HEK293T (cell line): Measurements from ENCODE around the gene PLTP.

Experiments used
- BHLHE40 ChIP-seq: fragments of 450-650 bp; IDR thresholded peaks from 2 replicates; pipeline ENCODE4 v1.6.1; 2016; ENCODE audit warnings: mild to moderate bottlenecking, moderate library complexity, borderline replicate concordance
- ELF4 ChIP-seq: fragments of 450-650 bp; IDR thresholded peaks from 2 replicates; pipeline ENCODE4 v1.6.1; 2017; ENCODE audit warnings: antibody characterized with exemption
- FOXA1 ChIP-seq: fragments of 450-650 bp; IDR thresholded peaks from 2 replicates; pipeline ENCODE4 v1.6.1; 2016; ENCODE audit warnings: mild to moderate bottlenecking
- FOXK2 ChIP-seq: fragments of 450-650 bp; IDR thresholded peaks from 2 replicates; pipeline ENCODE4 v1.6.1; 2016; ENCODE audit warnings: mild to moderate bottlenecking
- FOXM1 ChIP-seq: fragments of 450-650 bp; IDR thresholded peaks from 2 replicates; pipeline ENCODE4 v1.6.1; 2017; ENCODE audit warnings: mild to moderate bottlenecking, borderline replicate concordance
- HDGF ChIP-seq: fragments of 450-650 bp; IDR thresholded peaks from 2 replicates; pipeline ENCODE4 v1.6.1; 2017; ENCODE audit warnings: antibody characterized with exemption, borderline replicate concordance
- LEF1 ChIP-seq: fragments of 450-650 bp; IDR thresholded peaks from 2 replicates; pipeline ENCODE4 v1.6.1; 2017; ENCODE audit warnings: mild to moderate bottlenecking, borderline replicate concordance
- NFRKB ChIP-seq: fragments of 450-650 bp; IDR thresholded peaks from 2 replicates; pipeline ENCODE4 v1.6.1; 2016; ENCODE audit warnings: mild to moderate bottlenecking, moderate library complexity
- PKNOX1 ChIP-seq: fragments of 450-650 bp; IDR thresholded peaks from 2 replicates; pipeline ENCODE4 v1.6.1; 2016
- SP1 ChIP-seq: fragments of 450-650 bp; IDR thresholded peaks from 2 replicates; pipeline ENCODE4 v1.6.1; 2017
- SUZ12 ChIP-seq: fragments of 450-650 bp; IDR thresholded peaks from 2 replicates; pipeline ENCODE4 v1.6.1; 2016; ENCODE audit warnings: mild to moderate bottlenecking

- no peak for TF ChIP-seq FOXM1
- TF ChIP-seq BHLHE40: no peak
- TF ChIP-seq SP1: no peak
- no peak for TF ChIP-seq SUZ12
- no peak for TF ChIP-seq NFRKB
- no peak for TF ChIP-seq ELF4
- TF ChIP-seq HDGF: no peak
- TF ChIP-seq FOXA1: no peak
- no peak for TF ChIP-seq FOXK2
- TF ChIP-seq LEF1: no peak
- no peak for TF ChIP-seq PKNOX1
Measured at GRCh38 chr20:45948261-45948733, 36.3 kb upstream of the PLTP start.
